DOHH2 (cell line): Measurements from ENCODE around the gene TSHZ1.

ENCODE experiments used
- EZH2phosphoT487 ChIP-seq: fragments of 200-600 bp; sonication (generic); IDR thresholded peaks from 2 replicates; pipeline ENCODE4 v1.6.1; 2017; ENCODE audit warnings: borderline replicate concordance, mild to moderate bottlenecking, antibody characterized with exemption, low read length, moderate library complexity, mixed read lengths
- TF ChIP-seq, protein P1 (sequence below): fragments of 200-600 bp; sonication (generic); IDR thresholded peaks from one replicate; pipeline ENCODE4 v1.5.1; 2014; ENCODE audit warnings: antibody characterized with exemption, mild to moderate bottlenecking, low read depth, low read length; ENCODE audit not compliant: poor library complexity, severe bottlenecking

DNA sequence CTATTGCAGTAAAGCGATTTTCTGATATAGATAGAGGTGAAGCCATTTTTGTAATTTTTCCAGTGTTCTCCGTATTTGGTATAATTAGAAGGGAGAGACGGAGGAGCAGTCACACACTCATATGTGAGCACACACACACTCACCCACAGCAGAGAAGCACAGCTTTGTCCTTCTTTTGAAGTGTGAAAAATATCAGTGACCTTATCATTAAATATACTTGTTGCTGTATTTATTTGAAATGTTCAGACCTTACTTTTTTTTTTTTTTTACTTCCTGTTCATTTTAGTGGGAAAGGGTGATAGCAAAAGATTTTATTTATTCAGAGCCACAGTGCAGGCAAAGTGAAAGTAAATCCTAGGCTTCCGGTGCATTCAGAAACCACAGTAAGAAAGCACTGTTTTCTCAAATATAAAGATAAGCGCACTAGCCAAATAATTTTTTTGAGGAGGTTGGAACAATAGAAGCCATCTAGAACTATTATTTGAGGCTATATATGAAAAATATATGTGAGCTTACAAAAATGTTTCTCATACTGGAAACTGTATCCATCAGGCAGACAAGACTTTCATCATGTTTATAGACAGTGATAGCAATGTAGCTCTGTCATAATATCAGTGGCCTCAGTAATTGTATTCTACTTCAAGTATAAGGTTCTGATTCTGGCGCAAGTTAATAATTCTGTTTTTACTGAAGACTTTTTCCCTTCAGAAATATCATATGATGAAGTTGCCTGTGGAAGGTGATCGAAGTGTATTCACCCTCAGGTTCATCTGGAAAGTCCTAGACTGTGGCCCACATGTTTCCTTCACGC, 37.2 kb downstream of the TSHZ1 start:
- TF ChIP-seq, protein P1, sequence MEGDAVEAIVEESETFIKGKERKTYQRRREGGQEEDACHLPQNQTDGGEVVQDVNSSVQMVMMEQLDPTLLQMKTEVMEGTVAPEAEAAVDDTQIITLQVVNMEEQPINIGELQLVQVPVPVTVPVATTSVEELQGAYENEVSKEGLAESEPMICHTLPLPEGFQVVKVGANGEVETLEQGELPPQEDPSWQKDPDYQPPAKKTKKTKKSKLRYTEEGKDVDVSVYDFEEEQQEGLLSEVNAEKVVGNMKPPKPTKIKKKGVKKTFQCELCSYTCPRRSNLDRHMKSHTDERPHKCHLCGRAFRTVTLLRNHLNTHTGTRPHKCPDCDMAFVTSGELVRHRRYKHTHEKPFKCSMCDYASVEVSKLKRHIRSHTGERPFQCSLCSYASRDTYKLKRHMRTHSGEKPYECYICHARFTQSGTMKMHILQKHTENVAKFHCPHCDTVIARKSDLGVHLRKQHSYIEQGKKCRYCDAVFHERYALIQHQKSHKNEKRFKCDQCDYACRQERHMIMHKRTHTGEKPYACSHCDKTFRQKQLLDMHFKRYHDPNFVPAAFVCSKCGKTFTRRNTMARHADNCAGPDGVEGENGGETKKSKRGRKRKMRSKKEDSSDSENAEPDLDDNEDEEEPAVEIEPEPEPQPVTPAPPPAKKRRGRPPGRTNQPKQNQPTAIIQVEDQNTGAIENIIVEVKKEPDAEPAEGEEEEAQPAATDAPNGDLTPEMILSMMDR = no peak
- no peak for TF ChIP-seq EZH2phosphoT487
